Keratinocyte (primary cell): Measurements from ENCODE around the gene KCNQ2. TPM values are rescaled to one million over a fixed set of nuclear protein-coding genes. Genes with fewer than 3 reads are reported as not detected.

Experiments
- DNase-seq: peaks from one replicate; pipeline ENCODE4 v3.0.0-alpha.2; 2011; ENCODE audit warnings: low read depth, missing footprints, low spot score
- FAIRE-seq: peaks from 2 replicates; lab custom pipeline; 2011; peaks lifted over from hg19 to GRCh38; lab: Jason Lieb, UNC
- H2AFZ ChIP-seq: 2 replicates; pipeline ENCODE4 v1.6.0; 2012; ENCODE audit warnings: low read length, control low read depth, inconsistent platforms; ENCODE audit not compliant: control insufficient read depth
- H3K27ac ChIP-seq: 2 replicates; pipeline ENCODE4 v1.5.1; 2011; ENCODE audit warnings: low read length; ENCODE audit not compliant: control insufficient read depth, insufficient read depth
- H3K27me3 ChIP-seq: 3 replicates; pipeline ENCODE4 v1.6.0; 2011; ENCODE audit warnings: low read length; ENCODE audit not compliant: control insufficient read depth, insufficient read depth; ENCODE audit errors: extremely low read depth
- H3K36me3 ChIP-seq, 2 experiments: 2 replicates in 1 of 2; 3 replicates in 1 of 2; pipeline ENCODE4 v1.5.1; 2011; ENCODE audit warnings: low read length in 2 of 2, mild to moderate bottlenecking in 1 of 2; ENCODE audit not compliant: control insufficient read depth in 2 of 2, insufficient read depth in 2 of 2; ENCODE audit errors: extremely low read depth in 1 of 2
- H3K4me1 ChIP-seq: 3 replicates; pipeline ENCODE4 v1.5.1; 2011; ENCODE audit warnings: low read length; ENCODE audit not compliant: control insufficient read depth, insufficient read depth; ENCODE audit errors: extremely low read depth
- H3K4me2 ChIP-seq: 3 replicates; pipeline ENCODE4 v1.6.0; 2011; ENCODE audit warnings: low read depth, low read length; ENCODE audit not compliant: control insufficient read depth, insufficient read depth; ENCODE audit errors: extremely low read depth
- H3K4me3 ChIP-seq, 3 experiments: fragments of 200-600 bp in 1 of 3; sonication (generic) in 1 of 3; 2 replicates in 2 of 3; 3 replicates in 1 of 3; pipeline ENCODE4 v1.5.1; 2011 to 2016; ENCODE audit warnings: low read length in 3 of 3, mild to moderate bottlenecking in 3 of 3, control low read depth in 2 of 3, inconsistent platforms in 1 of 3, low read depth in 1 of 3, mixed read lengths in 1 of 3, mixed run types in 1 of 3, moderate library complexity in 1 of 3; ENCODE audit not compliant: control insufficient read depth in 2 of 3, insufficient read depth in 2 of 3; ENCODE audit errors: extremely low read depth in 1 of 3
- H3K79me2 ChIP-seq: 2 replicates; pipeline ENCODE4 v1.6.0; 2012; ENCODE audit warnings: low read length; ENCODE audit not compliant: control insufficient read depth, insufficient read depth
- H3K9ac ChIP-seq: 3 replicates; pipeline ENCODE4 v1.6.0; 2011; ENCODE audit warnings: low read length; ENCODE audit not compliant: control insufficient read depth, insufficient read depth; ENCODE audit errors: extremely low read depth
- H3K9me1 ChIP-seq: 3 replicates; pipeline ENCODE4 v1.6.0; 2011; ENCODE audit warnings: low read length; ENCODE audit not compliant: control insufficient read depth, insufficient read depth; ENCODE audit errors: extremely low read depth
- H3K9me3 ChIP-seq: 2 replicates; pipeline ENCODE4 v1.5.1; 2012; ENCODE audit warnings: low read depth, low read length; ENCODE audit not compliant: control insufficient read depth
- H4K20me1 ChIP-seq: 3 replicates; pipeline ENCODE4 v1.6.0; 2011; ENCODE audit warnings: low read length; ENCODE audit not compliant: control insufficient read depth, insufficient read depth; ENCODE audit errors: extremely low read depth
- EZH2 ChIP-seq: IDR thresholded peaks from one replicate; pipeline ENCODE4 v1.6.1; 2012; ENCODE audit warnings: inconsistent platforms, mild to moderate bottlenecking, low read length, moderate library complexity
- dilution Hi-C: fragments of 300-500 bp; cut with MboI; formaldehyde crosslinking; loops from one replicate; pipeline ENCODE4 v1.7.0; 2020; ENCODE audit warnings: low sequenced_read_pairs; ENCODE audit not compliant: extremely low pct_ligation_motif_present
- polyA plus RNA-seq, 5 experiments: library from polyadenylated mRNA; depleted of rRNA in 3 of 5; stranded (reverse) in 3 of 5; stranded (forward) in 1 of 5; unstranded in 1 of 5; fragments of >200 nt; gene quantifications; 1 replicate in 1 of 5; 2 replicates in 3 of 5; 3 replicates in 1 of 5; pipeline versions ENCODE4 v1.2.1 to v1.2.3, GENCODE V29; 2011 to 2012; ENCODE audit warnings: missing spikeins in 2 of 5, low read depth in 1 of 5, low replicate concordance in 1 of 5
- TF ChIP-seq, protein P1 (sequence below), 3 experiments: IDR thresholded peaks in 1 of 3; conservative IDR thresholded peaks in 1 of 3; optimal IDR thresholded peaks in 1 of 3; 2 replicates in 2 of 3; 3 replicates in 1 of 3; pipeline versions ENCODE3 to v1.5.1; 2011; ENCODE audit warnings: low read length in 3 of 3, mild to moderate bottlenecking in 3 of 3, moderate library complexity in 2 of 3, control low read depth in 1 of 3, inconsistent platforms in 1 of 3; ENCODE audit not compliant: insufficient read depth in 2 of 3; ENCODE audit errors: extremely low read depth in 1 of 3

The KCNQ2 gene
- polyA plus RNA-seq, 1 donor (not counting 4 experiments of a cell fraction or from before 2014, with no cell fraction given) = not detected

DNA sequence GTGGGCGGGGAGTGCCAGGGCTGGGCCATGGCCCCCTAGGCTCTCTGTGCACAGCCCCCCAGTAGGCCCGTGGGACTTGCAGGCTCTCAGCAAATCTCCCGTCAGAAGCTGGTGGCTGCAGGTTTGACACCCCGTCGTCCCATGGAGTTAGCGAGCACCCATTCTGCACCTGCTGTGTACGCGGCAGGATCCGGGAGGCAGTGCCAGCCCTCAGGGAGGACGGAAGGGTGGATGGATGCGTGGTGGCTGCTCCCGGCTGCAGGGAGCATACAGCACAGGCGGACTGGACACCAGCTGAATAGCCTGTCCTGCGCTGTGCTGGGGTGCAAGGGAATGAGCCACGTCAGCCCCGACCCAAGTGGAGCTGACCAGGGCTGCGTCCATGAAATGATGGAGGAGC, 78.9 kb downstream of the KCNQ2 start:
- no peak for DNase-seq
- Histone ChIP-seq H4K20me1 (no peaks in the 10 kb centered on the region), H2AFZ (no peak overlapping the region), H3K79me2 (no peaks in the 10 kb centered on the region), H3K9ac (no peak overlapping the region), H3K9me1 (no peaks in the 10 kb centered on the region), H3K9me3 (no peaks in the 10 kb centered on the region), H3K4me2 (no peak overlapping the region), H3K36me3 (no peaks in the 10 kb centered on the region), H3K27me3 (peaks cover 4% of the 10 kb centered on the region), H3K4me3 (no peak overlapping the region), H3K4me1 (no peaks in the 10 kb centered on the region), H3K27ac (no peak overlapping the region)
- TF ChIP-seq, protein P1, sequence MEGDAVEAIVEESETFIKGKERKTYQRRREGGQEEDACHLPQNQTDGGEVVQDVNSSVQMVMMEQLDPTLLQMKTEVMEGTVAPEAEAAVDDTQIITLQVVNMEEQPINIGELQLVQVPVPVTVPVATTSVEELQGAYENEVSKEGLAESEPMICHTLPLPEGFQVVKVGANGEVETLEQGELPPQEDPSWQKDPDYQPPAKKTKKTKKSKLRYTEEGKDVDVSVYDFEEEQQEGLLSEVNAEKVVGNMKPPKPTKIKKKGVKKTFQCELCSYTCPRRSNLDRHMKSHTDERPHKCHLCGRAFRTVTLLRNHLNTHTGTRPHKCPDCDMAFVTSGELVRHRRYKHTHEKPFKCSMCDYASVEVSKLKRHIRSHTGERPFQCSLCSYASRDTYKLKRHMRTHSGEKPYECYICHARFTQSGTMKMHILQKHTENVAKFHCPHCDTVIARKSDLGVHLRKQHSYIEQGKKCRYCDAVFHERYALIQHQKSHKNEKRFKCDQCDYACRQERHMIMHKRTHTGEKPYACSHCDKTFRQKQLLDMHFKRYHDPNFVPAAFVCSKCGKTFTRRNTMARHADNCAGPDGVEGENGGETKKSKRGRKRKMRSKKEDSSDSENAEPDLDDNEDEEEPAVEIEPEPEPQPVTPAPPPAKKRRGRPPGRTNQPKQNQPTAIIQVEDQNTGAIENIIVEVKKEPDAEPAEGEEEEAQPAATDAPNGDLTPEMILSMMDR (optimal IDR thresholded peaks at IDR 0.05 in 1 of 3, IDR thresholded peaks at IDR 0.05 in 1 of 3, conservative IDR thresholded peaks at IDR 0.05 in 1 of 3; ENCODE audit: extremely low read depth in 1 of 3, insufficient read depth in 2 of 3, low read length in 3 of 3) = no peak
- no peak for TF ChIP-seq EZH2
- dilution Hi-C loops = no loop called here
- FAIRE-seq = no peak

GRCh38 chr20:63392465-63393365, 79.7 kb downstream of the KCNQ2 start:
- DNase-seq = no peak
- H3K79me2 ChIP-seq = no peaks in the 10 kb centered on the region
- H3K9me1 ChIP-seq = no peaks in the 10 kb centered on the region
- no peak overlapping the region for H2AFZ ChIP-seq
- no peaks in the 10 kb centered on the region for H3K36me3 ChIP-seq
- dilution Hi-C loops = no loop called here
- H3K4me2 ChIP-seq = no peak overlapping the region
- no peaks in the 10 kb centered on the region for H3K4me1 ChIP-seq
- peaks cover 3% of the 10 kb centered on the region for H3K9me3 ChIP-seq
- H4K20me1 ChIP-seq = no peaks in the 10 kb centered on the region
- no peak for FAIRE-seq
- TF ChIP-seq, protein P1 (optimal IDR thresholded peaks at IDR 0.05 in 1 of 3, IDR thresholded peaks at IDR 0.05 in 1 of 3, conservative IDR thresholded peaks at IDR 0.05 in 1 of 3; ENCODE audit: extremely low read depth in 1 of 3, insufficient read depth in 2 of 3, low read length in 3 of 3) = no peak
- no peak for TF ChIP-seq EZH2
- H3K27ac ChIP-seq = no peak overlapping the region
- no peak overlapping the region for H3K9ac ChIP-seq
- H3K4me3 ChIP-seq = no peak overlapping the region
- peaks cover 4% of the 10 kb centered on the region for H3K27me3 ChIP-seq
